Measurements from ENCODE around the gene SRSF10. TPM values are rescaled to one million over a fixed set of nuclear protein-coding genes. Genes with fewer than 3 reads are reported as not detected.

The SRSF10 gene
- total and polyA plus RNA-seq, 2 of the 8 experiments (the other 6 are each of a cell fraction or from before 2014, with no cell fraction given), result 155 to 194 TPM

- TF ChIP-seq KDM5A (IDR thresholded peaks at IDR 0.05; ENCODE audit: low read length) (no peak), EZH2 (IDR thresholded peaks at IDR 0.05; ENCODE audit: low read depth, low read length, severe bottlenecking) (no peak), GTF2F1 (IDR thresholded peaks at IDR 0.05; ENCODE audit: borderline replicate concordance, low read depth, low read length) (0 out of 2 replicates have a peak, but pooled peaks have one; percentile 60), POLR2A (IDR thresholded peaks at IDR 0.05; ENCODE audit: control extremely low read depth in 1 of 2, low read depth in 2 of 2, low read length in 2 of 2) (peak; percentile 98 to 99), CTCF (IDR thresholded peaks at IDR 0.05; ENCODE audit: control extremely low read depth in 1 of 3, insufficient read depth in 1 of 3, low read depth in 1 of 3, low read length in 3 of 3) (peak in 1 of 3 experiments; percentile 28; a peak in 2 of 4 replicates), KDM4A (IDR thresholded peaks at IDR 0.05; ENCODE audit: low read depth, low read length, severe bottlenecking) (peak; percentile 93), SP4 (IDR thresholded peaks at IDR 0.05; ENCODE audit: low read length) (peak; percentile 78; the same call in 1 of the 2 replicates), SIN3A (conservative IDR thresholded peaks at IDR 0.05 in 1 of 2, IDR thresholded peaks at IDR 0.05 in 1 of 2; ENCODE audit: low read depth in 1 of 2, low read length in 2 of 2) (peak in 1 of 2 experiments; percentile 13; a peak in 1 of 4 replicates), NRF1 (IDR thresholded peaks at IDR 0.05; ENCODE audit: low read depth, low read length) (peak; percentile 99), TAF1 (IDR thresholded peaks at IDR 0.05; ENCODE audit: low read depth, low read length) (peak; percentile 92), RBBP5 (IDR thresholded peaks at IDR 0.05; ENCODE audit: borderline replicate concordance, low read depth, low read length) (peak; percentile 32; the same call in 1 of the 2 replicates), TAF7 (optimal IDR thresholded peaks at IDR 0.05; ENCODE audit: borderline replicate concordance, low read depth, low read length) (peak; percentile 70), TBP (IDR thresholded peaks at IDR 0.05; ENCODE audit: low read depth, low read length) (peak; percentile 74; the same call in 1 of the 2 replicates), MAX (IDR thresholded peaks at IDR 0.05) (peak; percentile 98), CHD2 (IDR thresholded peaks at IDR 0.05; ENCODE audit: low read length) (peak; percentile 98), POLR2AphosphoS5 (IDR thresholded peaks at IDR 0.05; ENCODE audit: low read depth, low read length) (peak; percentile 96), CEBPB (IDR thresholded peaks at IDR 0.05; ENCODE audit: low read depth, low read length) (no peak), E2F6 (IDR thresholded peaks at IDR 0.05) (peak; percentile 97), YY1 (IDR thresholded peaks at IDR 0.05; ENCODE audit: low read depth, low read length) (peak; percentile 92)
These were observed at the start of gene SRSF10 (continued) for GRCh38 chr1:23979881-23980727.

Data from H1 (cell line).